Umbilical cord (tissue), 2 donors: ENCODE results near the gene MS4A8. TPM values are rescaled to one million over a fixed set of nuclear protein-coding genes. Genes with fewer than 3 reads are reported as not detected.
"Not testable (repeated sequence)": the region's sequence is repeated elsewhere in the genome, so short reads cannot be mapped to it uniquely, and the experiment has no call there.

Source experiments
- DNase-seq: peaks from one replicate; pipeline ENCODE4 v3.0.0-alpha.2; 2015; ENCODE audit warnings: low spot score
- total RNA-seq: library from RNA; depleted of rRNA; stranded (reverse); fragments of >200 nt; gene quantifications from one replicate; pipeline ENCODE4 v1.2.3, GENCODE V29; 2014; ENCODE audit warnings: low replicate concordance; ENCODE audit not compliant: insufficient read depth

MS4A8 gene
- total RNA-seq, result 4.1 TPM

DNA sequence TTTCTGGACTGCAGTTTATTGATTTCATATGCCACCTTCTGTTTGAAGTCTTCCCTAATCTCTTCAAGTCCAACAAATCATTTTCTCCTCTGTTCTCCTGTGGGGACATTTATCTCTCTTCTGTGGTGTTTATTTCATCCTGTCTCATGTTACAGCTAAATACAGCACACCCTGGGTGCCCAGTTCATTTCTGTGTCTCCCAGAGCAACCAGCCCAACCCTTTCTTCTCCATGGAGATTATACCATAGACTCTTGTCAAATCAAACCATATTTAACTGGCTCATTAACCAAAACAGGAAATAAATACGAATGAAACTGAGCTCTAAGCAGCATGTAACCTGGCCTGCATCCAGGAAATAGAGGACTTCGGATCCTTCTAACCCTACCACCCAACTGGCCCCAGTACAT, at the start of gene MS4A8:
TSS of gene MS4A8 (plus strand) at position 329 of the 408 bp plus-strand sequence. CDS start 1,249 bp downstream, outside the sequence.
- no peak for DNase-seq

- DNase-seq, result no peak
Observed at GRCh38 chr11:60657888-60658287, 41.5 kb upstream of the MS4A8 start.

GRCh38 chr11:60658409-60658808, 41.0 kb upstream of the MS4A8 start:
- no peak for DNase-seq

- DNase-seq, result no peak
Observed at GRCh38 chr11:60672255-60672654, 27.2 kb upstream of the MS4A8 start.

DNA sequence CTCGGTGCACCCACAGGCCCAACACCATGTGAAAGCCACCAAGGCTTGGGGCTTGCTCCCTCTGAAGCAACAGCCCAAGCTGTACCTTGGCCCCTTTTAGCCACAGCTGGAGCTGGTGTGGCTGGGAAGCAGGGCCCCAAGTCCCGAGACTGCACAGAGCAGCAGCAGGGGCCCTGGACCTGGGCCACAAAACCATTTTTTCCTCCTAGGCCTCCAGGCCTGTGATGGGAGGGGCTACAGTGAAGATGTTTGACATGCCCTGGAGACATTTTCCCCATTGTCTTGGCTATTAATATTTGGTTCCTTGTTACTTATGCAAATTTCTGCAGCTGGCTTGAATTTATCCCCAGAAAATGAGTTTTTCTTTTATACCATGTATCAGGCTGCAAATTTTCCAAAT, 21.2 kb upstream of the MS4A8 start:
- not testable (repeated sequence) for DNase-seq

DNA sequence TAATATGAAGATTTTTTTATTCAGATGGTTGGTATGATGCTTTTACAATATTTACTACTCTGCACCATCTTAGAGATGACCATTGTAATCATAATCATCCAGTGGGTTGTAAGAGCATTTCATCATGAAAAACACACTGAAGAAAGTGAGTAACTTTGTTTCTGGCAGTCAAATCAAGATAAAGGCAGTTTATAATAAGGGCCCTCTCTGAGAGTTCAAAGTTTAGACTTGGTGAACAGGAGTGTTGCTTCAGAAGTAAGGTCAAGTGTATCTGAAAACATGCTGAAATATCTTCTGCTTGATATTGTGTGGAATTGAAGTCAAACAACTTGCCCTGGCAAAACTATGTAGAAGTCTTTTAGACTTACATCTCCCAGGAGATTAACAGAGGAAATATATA, 19.5 kb upstream of the MS4A8 start:
- DNase-seq, result no peak

DNA sequence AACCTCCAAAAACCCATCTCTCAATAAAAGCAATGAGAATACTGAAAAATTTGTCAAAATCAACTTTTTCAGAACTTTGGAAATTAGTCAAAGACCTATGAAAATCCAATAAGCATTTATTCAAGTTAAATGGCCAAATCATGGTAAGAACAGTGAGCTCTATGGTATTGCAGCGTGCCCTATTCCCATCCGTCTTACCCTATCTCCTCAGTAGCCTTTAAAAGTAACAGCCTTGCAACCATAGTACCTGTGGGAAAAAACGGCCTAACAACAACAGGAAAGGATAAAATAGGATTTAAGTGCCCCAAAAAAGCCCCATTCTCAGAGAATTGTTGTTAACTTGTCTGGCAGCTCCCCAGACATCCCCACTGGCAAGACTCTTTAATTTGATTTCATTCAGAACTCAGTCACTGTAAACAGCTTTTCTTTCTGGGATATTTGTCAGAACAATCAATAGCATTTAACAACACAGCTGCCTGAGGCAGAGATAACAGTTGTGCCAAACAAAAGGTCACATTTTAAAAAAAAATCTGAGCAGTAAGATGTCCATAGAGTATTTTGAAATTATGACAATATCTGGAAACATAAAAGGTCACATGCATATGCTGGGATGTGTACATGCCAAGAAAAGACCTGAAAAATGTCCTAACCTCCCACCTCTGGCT, 18.8 kb upstream of the MS4A8 start:
- DNase-seq, result no peak

- DNase-seq, result not testable (repeated sequence)
Observed at GRCh38 chr11:60684541-60684848, 14.9 kb upstream of the MS4A8 start.

- DNase-seq, result no peak
Observed at GRCh38 chr11:60691661-60692060, 7.8 kb upstream of the MS4A8 start.

DNA sequence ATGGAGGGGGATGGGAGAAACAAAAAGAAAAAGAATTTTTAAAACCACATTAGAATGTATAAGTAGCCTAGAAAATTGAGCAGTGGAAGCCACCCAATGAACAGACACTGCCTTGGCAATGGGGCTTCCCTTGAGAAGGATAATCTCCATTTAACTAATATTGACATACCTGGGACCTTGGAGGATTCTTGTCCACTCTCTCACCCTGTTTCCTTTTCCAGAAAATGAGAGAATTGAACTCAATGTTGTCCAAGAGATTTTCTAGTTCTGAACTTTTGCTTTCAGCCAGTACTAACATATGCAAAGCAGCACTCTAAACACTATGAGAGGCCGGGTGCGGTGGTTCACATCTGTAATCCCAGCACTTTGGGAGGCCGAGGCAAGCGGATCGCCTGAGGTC, 524 bp downstream of the MS4A8 start:
- DNase-seq, result no peak

- peak; percentile 25 for DNase-seq
Observed at GRCh38 chr11:60700689-60701468, 1.5 kb downstream of the MS4A8 start.

- no peak for DNase-seq
Observed at GRCh38 chr11:60701469-60701818, 2.0 kb downstream of the MS4A8 start.

DNA sequence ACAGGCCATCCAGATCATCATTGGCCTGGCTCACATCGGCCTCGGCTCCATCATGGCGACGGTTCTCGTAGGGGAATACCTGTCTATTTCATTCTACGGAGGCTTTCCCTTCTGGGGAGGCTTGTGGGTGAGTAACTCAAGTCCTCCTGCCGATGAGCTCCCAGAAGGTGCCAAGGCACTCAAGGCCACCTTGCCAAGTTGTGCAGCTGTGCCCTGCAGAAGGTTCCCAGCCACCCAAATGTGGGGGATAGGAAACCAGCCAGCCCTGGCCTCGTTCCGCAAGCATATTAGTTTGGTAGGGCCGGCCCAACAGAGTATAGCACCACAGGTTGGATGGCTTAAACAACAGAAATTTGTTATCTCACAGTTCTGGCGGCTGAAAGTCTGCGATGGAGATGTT, 4.0 kb downstream of the MS4A8 start:
- DNase-seq, result no peak

- DNase-seq, result no peak
Observed at GRCh38 chr11:60705895-60706294, 6.5 kb downstream of the MS4A8 start.

GRCh38 chr11:60706931-60707330, 7.5 kb downstream of the MS4A8 start:
- no peak for DNase-seq

GRCh38 chr11:60710482-60710881, 11.1 kb downstream of the MS4A8 start:
- no peak for DNase-seq

- no peak for DNase-seq
Observed at GRCh38 chr11:60711276-60711675, 11.9 kb downstream of the MS4A8 start.

DNA sequence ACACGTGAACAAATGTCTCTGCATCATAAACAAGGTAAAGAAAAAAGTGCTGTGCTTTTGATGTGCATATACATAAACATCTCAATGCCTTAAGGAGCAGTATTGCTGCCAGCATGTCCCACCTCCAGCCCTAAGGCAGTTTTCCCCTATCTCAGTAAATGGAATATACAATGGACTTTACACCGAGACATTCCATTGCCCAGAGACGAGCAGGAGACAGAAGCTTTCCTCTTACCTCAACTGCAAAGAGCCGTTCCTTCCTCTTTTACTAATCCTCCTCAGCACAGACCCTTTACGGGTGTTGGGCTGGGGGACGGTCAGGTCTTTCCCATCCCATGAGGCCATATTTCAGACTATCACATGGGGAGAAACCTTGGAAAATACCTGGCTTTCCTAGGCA, 14.0 kb downstream of the MS4A8 start:
- DNase-seq, result not testable (repeated sequence)

GRCh38 chr11:60717956-60718355, 18.5 kb downstream of the MS4A8 start:
- DNase-seq, result no peak

- no peak for DNase-seq
Observed at GRCh38 chr11:60718524-60719316, 19.3 kb downstream of the MS4A8 start.

- no peak for DNase-seq
Observed at GRCh38 chr11:60719391-60719790, 20.0 kb downstream of the MS4A8 start.

DNA sequence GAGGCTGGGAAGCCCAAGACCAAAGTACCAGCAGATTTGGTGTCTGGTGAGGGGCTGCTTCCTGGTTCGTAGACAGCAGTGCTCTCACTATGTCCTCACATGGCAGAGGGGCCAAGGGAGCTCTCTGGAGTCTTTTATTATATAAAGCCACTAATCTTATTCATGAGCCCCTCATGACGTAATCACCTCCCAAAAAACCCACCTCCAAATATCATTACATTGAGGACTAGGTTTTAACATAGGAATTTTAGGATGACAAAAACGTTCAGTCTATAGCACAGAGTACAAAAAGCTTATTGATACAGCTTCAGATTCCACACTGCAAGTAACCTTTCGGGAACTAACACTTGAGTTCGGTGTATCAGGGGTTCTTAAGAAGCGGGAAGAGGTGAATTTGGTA, 21.0 kb downstream of the MS4A8 start:
- no peak for DNase-seq

DNA sequence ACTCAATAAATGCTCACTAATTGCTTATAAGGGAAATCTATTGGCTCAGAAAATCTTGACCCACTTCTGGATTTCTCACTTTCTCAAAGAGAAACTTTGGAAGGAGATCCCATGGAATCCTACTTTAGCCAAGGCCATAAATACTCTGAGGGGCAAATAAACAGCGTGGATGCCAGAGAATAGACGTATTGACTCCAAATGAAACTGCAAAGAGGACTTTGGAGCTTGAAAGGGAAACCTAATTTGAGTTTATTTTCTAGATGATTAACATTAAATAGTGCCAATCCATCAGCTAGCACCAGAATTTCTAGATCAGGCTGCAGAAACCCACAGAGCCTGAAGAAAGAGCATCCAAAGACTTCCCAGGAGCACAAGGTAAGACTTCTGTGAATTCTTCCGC, 25.0 kb downstream of the MS4A8 start, which contains the start of gene MS4A18:
TSS of gene MS4A18 (plus strand) at position 301 of the 400 bp plus-strand sequence.
- DNase-seq, result no peak
